PFSK-1 (cell line): ENCODE measurements around the gene TECRL.

Experiments
- POLR2AphosphoS5 ChIP-seq: IDR thresholded peaks from 2 replicates; pipeline ENCODE4 v1.6.1; 2012; ENCODE audit warnings: low read depth, mild to moderate bottlenecking, control low read depth, low read length, moderate library complexity
- REST ChIP-seq, 2 experiments: IDR thresholded peaks; 2 replicates each; pipeline versions ENCODE4 v1.6.1 to v1.8.0; 2011 to 2012; ENCODE audit warnings: low read depth in 2 of 2, low read length in 2 of 2, control low read depth in 1 of 2, inconsistent platforms in 1 of 2, mild to moderate bottlenecking in 1 of 2, moderate library complexity in 1 of 2; ENCODE audit not compliant: insufficient read depth in 1 of 2
- SIN3A ChIP-seq: IDR thresholded peaks from 2 replicates; pipeline ENCODE4 v1.6.1; 2012; ENCODE audit warnings: mild to moderate bottlenecking, low read length, moderate library complexity, borderline replicate concordance; ENCODE audit not compliant: insufficient read depth

- no peak for TF ChIP-seq REST (IDR thresholded peaks at IDR 0.05; ENCODE audit: insufficient read depth in 1 of 2, low read depth in 2 of 2, low read length in 2 of 2)
- TF ChIP-seq POLR2AphosphoS5: no peak
- TF ChIP-seq SIN3A: no peak
Measured at GRCh38 chr4:64248186-64248585, 161.1 kb downstream of the TECRL start.
